Mucosa of rectum (tissue), 2 donors: ENCODE results near the gene GLT8D1.

Experiments
- H3K27ac ChIP-seq, 2 donors: one replicate each; pipeline ENCODE4 v1.7.0; 2013; ENCODE audit warnings: inconsistent platforms in 2 of 2, low read depth in 2 of 2, low read length in 2 of 2
- H3K27me3 ChIP-seq, 2 donors: one replicate each; pipeline ENCODE4 v1.7.0; 2013; ENCODE audit warnings: low read length in 2 of 2; ENCODE audit not compliant: control insufficient read depth in 2 of 2, insufficient read depth in 2 of 2
- H3K36me3 ChIP-seq, 2 donors: one replicate each; pipeline ENCODE4 v1.7.0; 2013; ENCODE audit warnings: low read length in 2 of 2; ENCODE audit not compliant: control insufficient read depth in 2 of 2, insufficient read depth in 2 of 2
- H3K4me1 ChIP-seq, 2 donors: one replicate each; pipeline ENCODE4 v1.7.0; 2013; ENCODE audit warnings: low read length in 2 of 2, mild to moderate bottlenecking in 1 of 2; ENCODE audit not compliant: control insufficient read depth in 2 of 2, insufficient read depth in 2 of 2
- H3K4me3 ChIP-seq, 2 donors: one replicate each; pipeline ENCODE4 v1.7.0; 2013; ENCODE audit warnings: low read length in 2 of 2
- H3K9ac ChIP-seq, 2 donors: one replicate each; pipeline ENCODE4 v1.7.0; 2013; ENCODE audit warnings: low read length in 2 of 2, low read depth in 1 of 2, mild to moderate bottlenecking in 1 of 2
- H3K9me3 ChIP-seq, 2 donors: one replicate each; pipeline ENCODE4 v1.7.0; 2013; ENCODE audit warnings: low read length in 2 of 2; ENCODE audit not compliant: control insufficient read depth in 2 of 2
- donor health status: healthy.
- donor health status: Normal muscosa, but diverticular disease.

The GLT8D1 gene

GRCh38 chr3:52694528-52695189 lies 10.9 kb downstream of the GLT8D1 start:
- no peaks in the 10 kb centered on the region for H3K27me3 ChIP-seq
- H3K27ac ChIP-seq, result no peak overlapping the region
- H3K9me3 ChIP-seq, result no peaks in the 10 kb centered on the region
- H3K4me1 ChIP-seq, result peaks cover 0 to 4% of the 10 kb centered on the region in 2 donors
- no peak overlapping the region for H3K9ac ChIP-seq
- H3K4me3 ChIP-seq, result no peak overlapping the region
- peaks cover 65 to 75% of the 10 kb centered on the region in 2 donors for H3K36me3 ChIP-seq

GRCh38 chr3:52693071-52693470 lies 12.5 kb downstream of the GLT8D1 start:
- H3K4me3 ChIP-seq, result no peak overlapping the region
- peaks cover 0 to 4% of the 10 kb centered on the region in 2 donors for H3K4me1 ChIP-seq
- peaks cover 81 to 91% of the 10 kb centered on the region in 2 donors for H3K36me3 ChIP-seq
- H3K9me3 ChIP-seq, result no peaks in the 10 kb centered on the region
- H3K27me3 ChIP-seq, result no peaks in the 10 kb centered on the region
- no peak overlapping the region for H3K27ac ChIP-seq
- no peak overlapping the region for H3K9ac ChIP-seq

- Histone ChIP-seq H3K4me1 (peaks cover 8 to 10% of the 10 kb centered on the region in 2 donors), H3K27ac (no peak overlapping the region), H3K27me3 (no peaks in the 10 kb centered on the region), H3K4me3 (no peak overlapping the region), H3K9ac (no peak overlapping the region), H3K36me3 (peaks cover 65 to 75% of the 10 kb centered on the region in 2 donors), H3K9me3 (no peaks in the 10 kb centered on the region)
Observed at GRCh38 chr3:52690560-52690959, 15.0 kb downstream of the GLT8D1 start.

GRCh38 chr3:52689151-52689550 lies 16.4 kb downstream of the GLT8D1 start:
- H3K4me3 ChIP-seq, result no peak overlapping the region
- H3K9ac ChIP-seq, result no peak overlapping the region
- H3K4me1 ChIP-seq, result peaks cover 8 to 18% of the 10 kb centered on the region in 2 donors
- H3K27ac ChIP-seq, result no peak overlapping the region
- no peaks in the 10 kb centered on the region for H3K9me3 ChIP-seq
- H3K36me3 ChIP-seq, result peaks cover 53 to 63% of the 10 kb centered on the region in 2 donors
- H3K27me3 ChIP-seq, result no peaks in the 10 kb centered on the region

- Histone ChIP-seq H3K27ac (no peak overlapping the region), H3K9me3 (no peaks in the 10 kb centered on the region), H3K27me3 (no peaks in the 10 kb centered on the region), H3K36me3 (peaks cover 45 to 55% of the 10 kb centered on the region in 2 donors), H3K4me3 (no peak overlapping the region), H3K9ac (no peak overlapping the region), H3K4me1 (peaks cover 8 to 22% of the 10 kb centered on the region in 2 donors)
Observed at GRCh38 chr3:52688266-52688665, 17.3 kb downstream of the GLT8D1 start.

GRCh38 chr3:52685709-52686691 lies 19.6 kb downstream of the GLT8D1 start, which contains the start of the genes GNL3 and PBRM1:
GNL3 (plus strand) TSS chr3:52686032; CDS start chr3:52686093, 61 bp downstream.
PBRM1 (minus strand) TSS chr3:52685913.
- H3K4me3 ChIP-seq, result peak within 1 kb of the TSS; percentile 91 to 92
- peak within 1 kb of the TSS; percentile 94 to 97 for H3K27ac ChIP-seq
- H3K27me3 ChIP-seq, result no peaks in the 10 kb centered on the region
- H3K4me1 ChIP-seq, result peaks cover 8 to 25% of the 10 kb centered on the region in 2 donors
- peaks cover 34 to 42% of the 10 kb centered on the region in 2 donors for H3K36me3 ChIP-seq
- H3K9me3 ChIP-seq, result no peaks in the 10 kb centered on the region
- H3K9ac ChIP-seq, result peak within 1 kb of the TSS; percentile 76 to 90

GRCh38 chr3:52685285-52685708 lies 20.3 kb downstream of the GLT8D1 start:
- Histone ChIP-seq H3K27ac (peak overlapping the region; percentile 94 to 97), H3K4me1 (peaks cover 8 to 25% of the 10 kb centered on the region in 2 donors), H3K9me3 (no peaks in the 10 kb centered on the region), H3K27me3 (no peaks in the 10 kb centered on the region), H3K4me3 (peak overlapping the region; percentile 91 to 92), H3K36me3 (peaks cover 28 to 41% of the 10 kb centered on the region in 2 donors), H3K9ac (peak overlapping the region; percentile 76 to 90)

- Histone ChIP-seq H3K9me3 (no peaks in the 10 kb centered on the region), H3K4me3 (peak overlapping the region in 1 of 2 donors; percentile 92), H3K9ac (peak overlapping the region; percentile 34 to 76), H3K4me1 (peaks cover 8 to 25% of the 10 kb centered on the region in 2 donors), H3K27ac (no peak overlapping the region), H3K27me3 (no peaks in the 10 kb centered on the region), H3K36me3 (peaks cover 24 to 37% of the 10 kb centered on the region in 2 donors)
Observed at GRCh38 chr3:52684184-52684583, 21.4 kb downstream of the GLT8D1 start.

- H3K4me3 ChIP-seq, result no peak overlapping the region
- peaks cover 8 to 25% of the 10 kb centered on the region in 2 donors for H3K4me1 ChIP-seq
- no peak overlapping the region for H3K9ac ChIP-seq
- H3K27me3 ChIP-seq, result no peaks in the 10 kb centered on the region
- H3K9me3 ChIP-seq, result no peaks in the 10 kb centered on the region
- H3K27ac ChIP-seq, result no peak overlapping the region
- peaks cover 22 to 37% of the 10 kb centered on the region in 2 donors for H3K36me3 ChIP-seq
Observed at GRCh38 chr3:52683611-52684010, 22.0 kb downstream of the GLT8D1 start.
